Measurements from ENCODE around the gene CFAP298. TPM values are rescaled to one million over a fixed set of nuclear protein-coding genes. Genes with fewer than 3 reads are reported as not detected.
"Not testable (repeated sequence)": the region's sequence is repeated elsewhere in the genome, so short reads cannot be mapped to it uniquely, and the experiment has no call there.

The CFAP298 gene
- total RNA-seq, 1 donor from 2014 or later: 29.2 TPM

- DNase-seq (ENCODE audit: low spot score): no peak
These were observed 42.6 kb downstream of the CFAP298 start for GRCh38 chr21:32569261-32570230.

- DNase-seq (ENCODE audit: low spot score): no peak
These were observed 44.6 kb downstream of the CFAP298 start for GRCh38 chr21:32567626-32568025.

GRCh38 chr21:32566741-32567389, 45.3 kb downstream of the CFAP298 start:
- DNase-seq (ENCODE audit: low spot score): no peak

GRCh38 chr21:32565856-32566465, 46.2 kb downstream of the CFAP298 start:
- no peak for DNase-seq (ENCODE audit: low spot score)

- DNase-seq (ENCODE audit: low spot score): no peak
These were observed 49.3 kb downstream of the CFAP298 start for GRCh38 chr21:32562915-32563314.

- no peak for DNase-seq (ENCODE audit: low spot score)
These were observed 49.8 kb downstream of the CFAP298 start for GRCh38 chr21:32562426-32562825.

- DNase-seq (ENCODE audit: low spot score): not testable (repeated sequence)
These were observed 50.7 kb downstream of the CFAP298 start for GRCh38 chr21:32561476-32561875.

- DNase-seq (ENCODE audit: low spot score): no peak
These were observed 51.3 kb downstream of the CFAP298 start for GRCh38 chr21:32560896-32561295.

GRCh38 chr21:32559006-32559610, 53.1 kb downstream of the CFAP298 start:
- DNase-seq (ENCODE audit: low spot score): no peak

GRCh38 chr21:32558106-32558505, 54.1 kb downstream of the CFAP298 start:
- no peak for DNase-seq (ENCODE audit: low spot score)

GRCh38 chr21:32554832-32555638, 57.1 kb downstream of the CFAP298 start:
- no peak for DNase-seq (ENCODE audit: low spot score)

GRCh38 chr21:32549886-32550285, 62.3 kb downstream of the CFAP298 start:
- no peak for DNase-seq (ENCODE audit: low spot score)

GRCh38 chr21:32549440-32549839, 62.7 kb downstream of the CFAP298 start:
- DNase-seq (ENCODE audit: low spot score): no peak

Other genes starting within 250 kb of the CFAP298 start
- 21.5 TPM for gene URB1, start 219.4 kb downstream of the CFAP298 start, total RNA-seq
- gene EVA1C, start 199.7 kb downstream of the CFAP298 start, total RNA-seq: 50.3 TPM
- 0.13 TPM for gene TCP10L, start 26.9 kb downstream of the CFAP298 start, total RNA-seq
- gene SYNJ1, start 115.6 kb upstream of the CFAP298 start, total RNA-seq: 16.7 TPM
- 30.3 TPM for gene PAXBP1, start 159.4 kb upstream of the CFAP298 start, total RNA-seq

Measured in mesenteric fat pad (tissue), 1 donor.